A549 treated with Mapracorat at 1 μM for 4 hours (cell line): ENCODE data around the gene SPHKAP. TPM values are rescaled to one million over a fixed set of nuclear protein-coding genes. Genes with fewer than 3 reads are reported as not detected.

ENCODE experiments used
- total RNA-seq: library from RNA; stranded (reverse); fragments of 200-300 nt; extraction: Qiagen RNA extraction; gene quantifications from 5 replicates; pipeline ENCODE4 v1.2.3, GENCODE V29; 2022

Gene SPHKAP
- not detected in 5 replicates for total RNA-seq

GRCh38 chr2:228181098-228182019 is at the start of gene SPHKAP:
SPHKAP (minus strand) TSS chr2:228181687; CDS start chr2:228181598, 89 bp downstream.

